Measurements from ENCODE around the gene VPS33B. TPM values are rescaled to one million over a fixed set of nuclear protein-coding genes. Genes with fewer than 3 reads are reported as not detected.

VPS33B gene
- total and polyA plus RNA-seq, 2 of the 13 experiments (the other 11 are each of a cell fraction or from before 2014, with no cell fraction given): 15.8 to 16.5 TPM

DNA sequence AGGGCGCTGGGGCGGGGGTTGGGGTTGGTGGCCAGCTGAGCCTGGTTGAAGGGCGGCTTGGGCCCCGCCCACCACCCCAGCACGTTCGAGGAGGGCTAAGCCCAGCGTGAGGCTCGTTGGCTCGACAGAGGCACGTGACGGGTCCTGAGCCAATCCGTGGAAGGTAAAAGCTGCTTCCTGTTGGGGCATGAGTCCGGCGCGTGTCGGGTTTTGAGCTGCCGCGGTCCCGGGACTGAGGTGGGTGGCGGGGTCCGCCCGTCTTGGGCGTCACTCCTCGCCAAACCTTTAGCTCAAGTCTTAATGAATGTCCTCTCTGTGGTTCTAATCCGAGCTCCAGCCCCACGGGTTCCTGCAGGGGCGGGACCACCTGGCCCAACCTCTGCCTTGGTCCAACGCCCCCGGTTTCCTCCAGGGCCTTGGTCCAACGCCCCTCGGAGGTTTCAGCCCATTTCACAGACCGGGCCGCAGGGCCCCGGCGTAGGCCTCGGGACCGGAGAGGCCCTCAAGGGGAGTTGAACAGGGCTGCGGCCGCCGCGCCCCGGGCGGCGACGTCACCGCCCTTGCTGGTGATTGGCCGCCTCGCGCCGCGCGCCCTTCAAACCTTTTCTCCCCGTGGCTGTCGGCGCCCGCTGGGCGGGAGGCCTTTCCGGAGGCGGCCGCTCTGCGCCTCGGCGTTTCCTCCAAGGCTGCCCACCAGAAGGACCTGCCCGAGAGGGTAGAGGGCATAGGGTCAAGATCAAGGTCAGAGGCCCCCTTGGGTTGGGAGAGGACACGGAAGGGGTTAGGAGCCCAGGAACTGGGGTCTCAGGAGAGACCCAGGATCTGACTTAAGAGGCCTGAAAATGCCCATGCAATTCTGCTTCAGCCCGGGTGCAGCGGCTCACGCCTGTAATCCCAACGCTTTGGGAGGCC is 67.4 kb downstream of the VPS33B start, which contains the start of gene RCCD1 (continued):
- peak; percentile 73 for TF ChIP-seq KDM5B (CRISPR knock-in tag; IDR thresholded peaks at IDR 0.05; ENCODE audit: borderline replicate concordance)
- TF ChIP-seq RERE (CRISPR knock-in tag; IDR thresholded peaks at IDR 0.05; ENCODE audit: low read depth): no peak
- TF ChIP-seq ZNF383 (CRISPR knock-in tag; IDR thresholded peaks at IDR 0.05; ENCODE audit: borderline replicate concordance): no peak
- TF ChIP-seq MAX (IDR thresholded peaks at IDR 0.05): peak; percentile 90
- TF ChIP-seq, protein P1, sequence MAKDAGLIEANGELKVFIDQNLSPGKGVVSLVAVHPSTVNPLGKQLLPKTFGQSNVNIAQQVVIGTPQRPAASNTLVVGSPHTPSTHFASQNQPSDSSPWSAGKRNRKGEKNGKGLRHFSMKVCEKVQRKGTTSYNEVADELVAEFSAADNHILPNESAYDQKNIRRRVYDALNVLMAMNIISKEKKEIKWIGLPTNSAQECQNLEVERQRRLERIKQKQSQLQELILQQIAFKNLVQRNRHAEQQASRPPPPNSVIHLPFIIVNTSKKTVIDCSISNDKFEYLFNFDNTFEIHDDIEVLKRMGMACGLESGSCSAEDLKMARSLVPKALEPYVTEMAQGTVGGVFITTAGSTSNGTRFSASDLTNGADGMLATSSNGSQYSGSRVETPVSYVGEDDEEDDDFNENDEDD (CRISPR knock-in tag; IDR thresholded peaks at IDR 0.05; ENCODE audit: borderline replicate concordance): peak; percentile 97
- peak; percentile 76; the same call in 1 of the 2 replicates for TF ChIP-seq ZBTB38 (CRISPR knock-in tag; IDR thresholded peaks at IDR 0.05)
- no peak for TF ChIP-seq ZNF331 (CRISPR knock-in tag; IDR thresholded peaks at IDR 0.05)
- peak; percentile 59; the same call in 1 of the 2 replicates for TF ChIP-seq CREB1 (IDR thresholded peaks at IDR 0.05)
- 0 out of 2 replicates have a peak, but pooled peaks have one; percentile 14 for TF ChIP-seq CREB1 (CRISPR knock-in tag; IDR thresholded peaks at IDR 0.05)
- no peak for TF ChIP-seq GLMP (CRISPR knock-in tag; IDR thresholded peaks at IDR 0.05; ENCODE audit: borderline replicate concordance)
- TF ChIP-seq CREM (IDR thresholded peaks at IDR 0.05): no peak
- TF ChIP-seq CREM (CRISPR knock-in tag; IDR thresholded peaks at IDR 0.05): no peak
- no peak for TF ChIP-seq ZFP62 (CRISPR knock-in tag; IDR thresholded peaks at IDR 0.05)
- no peak for TF ChIP-seq ISL2 (CRISPR knock-in tag; IDR thresholded peaks at IDR 0.05)
- no peak for TF ChIP-seq ZFP36L2 (CRISPR knock-in tag; IDR thresholded peaks at IDR 0.05)
- peak; percentile 21 for TF ChIP-seq PATZ1 (CRISPR knock-in tag; IDR thresholded peaks at IDR 0.05)
- TF ChIP-seq ZFP82 (CRISPR knock-in tag; IDR thresholded peaks at IDR 0.05; ENCODE audit: borderline replicate concordance): no peak
- no peak for TF ChIP-seq MBNL3 (CRISPR knock-in tag; conservative IDR thresholded peaks at IDR 0.05)
- TF ChIP-seq ZNF781 (CRISPR knock-in tag; IDR thresholded peaks at IDR 0.05; ENCODE audit: borderline replicate concordance, not compliant biosample characterization): peak; percentile 95
- no peak for TF ChIP-seq ZNF775 (CRISPR knock-in tag; IDR thresholded peaks at IDR 0.05; ENCODE audit: borderline replicate concordance)
